DOHH2 (cell line): Measurements from ENCODE around the gene EXOC3L1.

Source experiments
- H3F3A ChIP-seq: fragments of 200-600 bp; sonication (generic), shearing (Covaris generic); 2 replicates; pipeline ENCODE4 v1.6.0; 2016; ENCODE audit warnings: antibody characterized with exemption, mild to moderate bottlenecking; ENCODE audit not compliant: control insufficient read depth, insufficient read depth
- H3K27ac ChIP-seq: fragments of 200-600 bp; sonication (generic); 2 replicates; pipeline ENCODE4 v1.5.1; 2014; ENCODE audit warnings: low read depth, mild to moderate bottlenecking, low read length, moderate library complexity
- H3K27me3 ChIP-seq: fragments of 200-600 bp; sonication (generic); 2 replicates; pipeline ENCODE4 v1.6.1; 2014; ENCODE audit warnings: mild to moderate bottlenecking, low read length, mixed read lengths; ENCODE audit not compliant: control insufficient read depth
- H3K36me3 ChIP-seq: fragments of 200-600 bp; sonication (generic); 2 replicates; pipeline ENCODE4 v1.6.1; 2014; ENCODE audit warnings: mild to moderate bottlenecking, low read length, moderate library complexity, mixed read lengths; ENCODE audit not compliant: control insufficient read depth
- H3K4me1 ChIP-seq: fragments of 200-600 bp; sonication (generic); 2 replicates; pipeline ENCODE4 v1.6.1; 2014; ENCODE audit warnings: mild to moderate bottlenecking, low read length, mixed read lengths; ENCODE audit not compliant: control insufficient read depth
- H3K4me2 ChIP-seq: fragments of 200-600 bp; sonication (generic); 2 replicates; pipeline ENCODE4 v1.6.0; 2014; ENCODE audit warnings: mild to moderate bottlenecking, low read length, moderate library complexity
- H3K4me3 ChIP-seq: fragments of 200-600 bp; sonication (generic); 2 replicates; pipeline ENCODE4 v1.5.1; 2014; ENCODE audit warnings: mild to moderate bottlenecking, low read length, mixed read lengths
- H3K79me2 ChIP-seq: fragments of 200-600 bp; sonication (generic); 2 replicates; pipeline ENCODE4 v1.6.1; 2014; ENCODE audit warnings: mild to moderate bottlenecking, low read length, mixed read lengths; ENCODE audit not compliant: control insufficient read depth
- H3K9me2 ChIP-seq: fragments of 200-600 bp; sonication (generic); replicated peaks from 2 replicates; pipeline ENCODE4 v1.6.1; 2014; ENCODE audit warnings: mild to moderate bottlenecking, low read length, mixed read lengths; ENCODE audit not compliant: control insufficient read depth
- H3K9me3 ChIP-seq: fragments of 200-600 bp; sonication (generic); 2 replicates; pipeline ENCODE4 v1.6.1; 2014; ENCODE audit warnings: antibody characterized with exemption, low read length, mixed read lengths; ENCODE audit not compliant: control insufficient read depth, insufficient read depth
- H4K20me1 ChIP-seq: fragments of 200-600 bp; sonication (generic); 2 replicates; pipeline ENCODE4 v1.6.0; 2014; ENCODE audit warnings: low read depth, mild to moderate bottlenecking, antibody characterized with exemption, low read length, moderate library complexity; ENCODE audit not compliant: control insufficient read depth, insufficient read depth
- CTCF ChIP-seq: fragments of 200-600 bp; sonication (generic); IDR thresholded peaks from one replicate; pipeline ENCODE4 v1.5.1; 2014; ENCODE audit warnings: antibody characterized with exemption, mild to moderate bottlenecking, low read depth, low read length; ENCODE audit not compliant: poor library complexity, severe bottlenecking
- EZH2phosphoT487 ChIP-seq: fragments of 200-600 bp; sonication (generic); IDR thresholded peaks from 2 replicates; pipeline ENCODE4 v1.6.1; 2017; ENCODE audit warnings: borderline replicate concordance, mild to moderate bottlenecking, antibody characterized with exemption, low read length, moderate library complexity, mixed read lengths

The EXOC3L1 gene

GRCh38 chr16:67146523-67147357 is 43.2 kb downstream of the EXOC3L1 start:
- 0 out of 2 replicates have a peak, but pooled peaks cover 3% of the 10 kb centered on the region for H3K4me1 ChIP-seq
- no peak overlapping the region for H3K4me2 ChIP-seq
- no peak overlapping the region for H3K4me3 ChIP-seq
- H4K20me1 ChIP-seq: no peaks in the 10 kb centered on the region; the same call in 1 of the 2 replicates
- no peaks in the 10 kb centered on the region for H3K9me2 ChIP-seq
- H3K79me2 ChIP-seq: no peaks in the 10 kb centered on the region
- H3F3A ChIP-seq: no peaks in the 10 kb centered on the region; the same call in 1 of the 2 replicates
- H3K9me3 ChIP-seq: no peaks in the 10 kb centered on the region
- H3K27ac ChIP-seq: no peak overlapping the region
- peaks cover 11% of the 10 kb centered on the region; the same call in 1 of the 2 replicates for H3K27me3 ChIP-seq
- TF ChIP-seq CTCF (no peak), EZH2phosphoT487 (no peak)
- peaks cover 46% of the 10 kb centered on the region for H3K36me3 ChIP-seq

- TF ChIP-seq EZH2phosphoT487: no peak
- TF ChIP-seq CTCF: no peak
- Histone ChIP-seq H3K4me1 (0 out of 2 replicates have a peak, but pooled peaks cover under 1% of the 10 kb centered on the region), H3K27ac (no peak overlapping the region), H3F3A (no peaks in the 10 kb centered on the region; the same call in 1 of the 2 replicates), H3K79me2 (no peaks in the 10 kb centered on the region), H3K27me3 (peaks cover under 1% of the 10 kb centered on the region; the same call in 1 of the 2 replicates), H3K4me3 (no peak overlapping the region), H4K20me1 (no peaks in the 10 kb centered on the region), H3K4me2 (no peak overlapping the region), H3K36me3 (peaks cover 55% of the 10 kb centered on the region), H3K9me3 (no peaks in the 10 kb centered on the region), H3K9me2 (no peaks in the 10 kb centered on the region)
These were observed 44.2 kb downstream of the EXOC3L1 start for GRCh38 chr16:67145746-67146145.

- H3K4me2 ChIP-seq: no peak overlapping the region
- H3K79me2 ChIP-seq: no peaks in the 10 kb centered on the region
These were observed 45.0 kb downstream of the EXOC3L1 start for GRCh38 chr16:67144943-67145342.

More at GRCh38 chr16:67144943-67145342, 45.0 kb downstream of the EXOC3L1 start:
- H3K36me3 ChIP-seq: peaks cover 64% of the 10 kb centered on the region
- H3K4me1 ChIP-seq: no peaks in the 10 kb centered on the region
- no peaks in the 10 kb centered on the region for H4K20me1 ChIP-seq
- TF ChIP-seq EZH2phosphoT487: no peak
- TF ChIP-seq CTCF: no peak
- H3K9me2 ChIP-seq: no peaks in the 10 kb centered on the region
- no peaks in the 10 kb centered on the region for H3K9me3 ChIP-seq
- H3K27me3 ChIP-seq: no peaks in the 10 kb centered on the region
- no peak overlapping the region for H3K27ac ChIP-seq
- H3K4me3 ChIP-seq: no peak overlapping the region
- no peaks in the 10 kb centered on the region; the same call in 1 of the 2 replicates for H3F3A ChIP-seq
